Activated T-cell treated with anti-CD3 and anti-CD28 coated beads, Interleukin-2, amount 50 U/mL, for 1 hour (primary cell): Measurements from ENCODE around the gene FKRP.
"Not testable (repeated sequence)": the region's sequence is repeated elsewhere in the genome, so short reads cannot be mapped to it uniquely, and the experiment has no call there.

Source experiments
- DNase-seq: peaks from one replicate; pipeline ENCODE4 v3.0.0-alpha.2; 2020

The FKRP gene, protein sequence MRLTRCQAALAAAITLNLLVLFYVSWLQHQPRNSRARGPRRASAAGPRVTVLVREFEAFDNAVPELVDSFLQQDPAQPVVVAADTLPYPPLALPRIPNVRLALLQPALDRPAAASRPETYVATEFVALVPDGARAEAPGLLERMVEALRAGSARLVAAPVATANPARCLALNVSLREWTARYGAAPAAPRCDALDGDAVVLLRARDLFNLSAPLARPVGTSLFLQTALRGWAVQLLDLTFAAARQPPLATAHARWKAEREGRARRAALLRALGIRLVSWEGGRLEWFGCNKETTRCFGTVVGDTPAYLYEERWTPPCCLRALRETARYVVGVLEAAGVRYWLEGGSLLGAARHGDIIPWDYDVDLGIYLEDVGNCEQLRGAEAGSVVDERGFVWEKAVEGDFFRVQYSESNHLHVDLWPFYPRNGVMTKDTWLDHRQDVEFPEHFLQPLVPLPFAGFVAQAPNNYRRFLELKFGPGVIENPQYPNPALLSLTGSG

DNA sequence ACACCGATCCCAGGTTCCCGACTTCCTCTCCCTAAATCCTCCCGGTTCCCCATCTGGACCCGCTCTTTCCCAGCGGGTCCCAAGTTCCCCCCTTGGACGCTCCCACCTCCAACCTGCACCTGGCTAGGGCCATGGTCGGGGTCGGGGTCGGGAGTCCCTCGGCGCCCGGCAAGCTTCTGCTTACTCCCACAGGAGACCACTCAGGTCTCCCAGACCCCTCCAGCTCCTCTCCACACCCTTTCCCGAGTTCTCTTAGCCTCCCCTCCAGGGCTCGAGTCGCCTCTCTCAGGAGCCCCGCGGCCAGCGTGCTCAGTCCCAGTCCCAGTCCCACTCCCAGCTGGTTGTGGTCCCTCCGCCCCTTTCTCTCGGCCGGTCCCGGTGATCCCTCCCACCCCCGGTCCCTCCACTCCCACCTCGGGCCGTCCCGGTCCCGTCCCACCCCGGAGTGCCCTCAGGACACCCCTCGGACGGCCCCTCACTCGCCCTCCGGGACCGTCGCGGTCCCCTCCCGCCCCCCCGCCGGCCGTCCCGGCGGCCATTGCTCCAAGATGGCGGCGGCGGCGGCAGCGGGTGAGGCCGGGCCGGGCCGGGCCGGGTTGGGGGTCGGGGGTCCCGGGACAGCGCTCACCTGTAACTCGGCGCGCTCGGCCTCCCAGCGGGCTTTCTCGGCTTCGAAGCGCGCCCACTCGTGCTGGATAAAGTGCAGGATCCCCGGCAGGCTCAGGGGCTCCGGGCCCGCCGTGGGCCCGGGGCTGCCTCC is at the start of gene FKRP:
TSS of gene FKRP (plus strand) at position 537 of the 760 bp plus-strand sequence. CDS start 9,394 bp downstream, outside the sequence.
- DNase-seq = peak; percentile 62

DNA sequence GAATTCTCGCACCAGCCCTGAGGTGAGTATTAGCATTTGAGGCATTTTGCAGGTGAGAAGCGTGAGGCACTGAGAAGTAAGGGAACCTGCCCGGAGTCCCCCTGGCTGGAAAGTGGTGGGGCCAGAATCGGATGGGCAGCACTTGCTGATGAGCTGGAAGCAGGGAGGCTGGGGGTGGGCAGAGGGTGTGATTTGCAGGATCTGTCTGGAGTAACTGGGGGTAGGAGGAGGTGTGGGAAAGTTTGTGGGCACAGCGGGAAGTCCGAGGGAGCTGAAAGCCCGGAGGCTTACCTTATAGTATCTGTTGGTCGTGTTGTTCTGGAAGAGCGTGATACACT is 49.0 kb upstream of the FKRP start:
- DNase-seq = no peak

DNA sequence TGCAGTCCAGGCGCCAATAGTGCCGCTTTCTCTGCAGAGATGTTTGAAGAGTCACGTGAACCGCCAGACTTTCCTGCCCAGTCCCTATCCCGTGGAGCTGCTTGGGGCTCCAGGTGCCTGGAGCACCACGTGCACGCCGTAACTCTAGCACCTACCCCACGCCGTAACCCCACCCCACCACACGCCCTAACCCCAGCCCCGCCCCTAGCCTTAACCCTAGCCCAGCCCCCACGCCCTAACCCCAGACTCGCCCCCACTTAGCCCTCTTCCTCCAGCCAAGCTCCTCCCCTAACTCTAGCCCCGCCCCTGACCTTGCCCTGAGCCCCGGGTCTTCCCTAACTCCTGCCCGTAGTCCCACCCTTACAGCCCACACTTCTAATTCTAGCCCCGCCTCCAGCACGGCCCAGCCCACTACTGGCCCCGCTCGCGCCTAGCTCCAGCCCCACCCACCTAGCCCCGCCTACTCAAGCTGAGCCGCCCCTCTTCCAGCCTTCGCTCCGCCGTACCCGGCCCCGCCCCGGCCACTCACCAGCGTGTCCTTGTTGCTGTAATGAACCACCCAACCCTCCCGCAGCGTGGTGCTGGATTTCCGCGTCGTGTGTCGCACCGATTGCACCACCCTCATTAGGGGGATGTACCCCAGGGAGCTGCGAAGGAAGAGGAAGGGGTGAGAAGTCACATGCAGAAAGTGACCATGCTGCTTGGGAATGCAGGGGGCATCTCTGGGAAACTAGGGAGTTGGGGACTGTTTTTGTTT is 48.5 kb upstream of the FKRP start:
- no peak for DNase-seq

DNA sequence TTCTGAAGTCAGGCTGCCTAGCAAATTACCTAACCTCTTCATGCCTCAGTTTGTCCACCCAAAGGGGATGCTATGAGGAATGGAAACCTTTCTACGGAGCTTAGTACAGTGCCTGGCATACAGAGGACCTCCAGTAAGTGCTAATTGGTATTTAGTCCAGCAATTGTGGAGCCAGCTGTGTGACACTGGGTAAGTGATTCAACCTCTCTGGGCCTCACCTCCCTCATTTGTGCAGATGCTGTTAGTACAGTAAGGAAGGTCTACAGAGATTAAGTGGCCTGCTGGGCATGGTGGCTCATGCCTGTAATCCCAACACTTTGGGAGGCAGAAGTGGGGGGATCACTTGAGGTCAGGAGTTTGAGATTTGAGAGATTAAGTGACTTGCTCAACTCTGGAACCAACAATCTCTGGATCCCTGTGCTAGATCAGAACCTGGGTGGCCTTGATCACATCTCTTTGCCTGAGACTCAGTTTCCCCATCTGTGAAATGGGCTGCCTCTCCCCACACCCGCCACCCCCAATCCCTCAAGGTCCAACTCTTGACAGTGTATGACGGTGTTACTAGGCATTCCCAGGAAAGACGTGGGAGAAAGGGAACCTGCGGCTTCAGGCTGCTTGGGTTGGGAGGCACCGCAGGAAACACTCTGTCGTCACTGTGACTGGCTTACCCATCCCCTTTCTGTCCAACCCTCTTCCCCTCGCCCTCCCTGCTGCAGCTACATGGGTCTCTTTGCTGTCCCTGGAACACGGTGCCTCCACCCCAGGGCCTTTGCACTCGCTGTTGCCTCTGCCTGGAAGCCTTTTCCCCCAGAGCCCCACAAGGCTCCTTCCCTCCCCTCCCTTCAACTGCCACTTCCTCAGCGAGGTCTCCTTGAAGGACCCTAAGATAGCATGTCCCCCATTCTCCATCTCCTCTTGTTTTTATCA is 47.2 kb upstream of the FKRP start:
- no peak for DNase-seq

DNA sequence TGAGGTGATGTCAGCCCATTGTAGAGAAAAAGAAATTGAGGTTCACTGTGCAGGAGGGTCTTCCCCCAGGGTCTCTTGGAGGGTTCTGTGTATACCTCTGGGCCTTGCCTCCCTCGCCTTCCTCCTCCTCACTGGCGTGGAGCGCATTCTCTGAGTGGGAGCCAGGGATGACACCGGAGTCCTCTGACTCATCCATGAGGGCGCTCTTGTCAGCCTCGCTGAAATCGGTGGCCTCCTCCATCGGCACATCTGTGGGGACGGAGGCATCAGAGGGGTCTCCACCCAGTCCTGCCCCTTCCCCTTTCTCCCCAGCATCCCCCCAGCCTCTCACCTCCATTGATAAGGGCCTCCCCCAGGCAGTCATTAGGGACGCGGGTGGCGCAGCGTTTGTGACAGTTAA is 45.2 kb upstream of the FKRP start:
- DNase-seq = no peak

DNA sequence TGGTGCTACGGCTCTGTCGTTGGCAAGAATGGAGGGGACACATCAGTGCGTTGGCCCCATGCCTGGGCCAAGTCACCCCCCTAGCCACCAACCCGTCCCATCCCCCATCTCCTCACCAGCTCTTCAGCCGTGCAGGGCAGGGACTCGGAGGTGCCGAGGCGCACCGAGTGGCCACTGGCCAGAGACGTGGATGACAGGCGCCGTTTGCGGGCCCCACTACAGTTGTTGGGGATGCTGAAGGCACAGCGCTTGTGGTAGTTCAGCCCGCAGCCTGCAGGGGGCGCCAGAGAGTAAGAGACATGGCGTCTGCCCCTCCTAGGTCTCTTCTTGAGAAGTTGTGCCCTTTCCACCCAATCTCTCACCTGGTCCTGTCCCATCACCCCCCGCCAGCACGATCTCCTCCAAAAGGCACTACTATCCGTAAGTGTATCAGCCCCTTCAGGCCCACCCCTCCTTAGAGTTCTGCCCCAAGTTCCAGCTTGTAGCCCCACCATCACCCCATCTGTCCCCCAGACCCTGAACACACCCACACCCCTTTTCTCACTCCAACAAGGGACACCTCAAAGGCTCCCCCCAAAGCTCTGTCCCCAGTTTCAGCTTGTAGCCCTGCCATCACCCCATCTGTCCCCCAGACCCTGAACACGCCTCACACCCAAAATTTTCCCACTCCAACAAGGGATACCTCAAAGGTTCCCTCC is 41.3 kb upstream of the FKRP start:
- peak; percentile 91 for DNase-seq

DNA sequence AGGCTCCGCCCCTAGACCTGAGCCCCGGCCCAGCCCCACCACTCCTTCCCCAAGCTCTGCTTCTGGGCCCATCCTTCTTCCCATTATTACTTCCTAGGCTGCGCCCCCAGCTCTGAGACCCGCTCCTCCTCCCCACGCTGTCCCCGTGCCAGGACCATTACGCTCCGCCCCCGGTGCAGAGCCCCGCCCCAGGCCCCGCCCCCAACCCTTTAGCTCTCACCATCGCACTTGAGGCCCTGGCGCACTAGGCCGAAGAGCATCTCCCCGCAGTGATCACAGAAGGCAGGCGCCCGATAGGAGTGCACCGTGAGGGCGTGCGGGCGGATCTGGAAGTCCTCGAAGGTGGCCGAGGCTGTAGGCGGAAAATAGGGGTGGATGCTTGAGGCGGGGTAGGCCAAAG is 35.2 kb upstream of the FKRP start:
- no peak for DNase-seq

DNA sequence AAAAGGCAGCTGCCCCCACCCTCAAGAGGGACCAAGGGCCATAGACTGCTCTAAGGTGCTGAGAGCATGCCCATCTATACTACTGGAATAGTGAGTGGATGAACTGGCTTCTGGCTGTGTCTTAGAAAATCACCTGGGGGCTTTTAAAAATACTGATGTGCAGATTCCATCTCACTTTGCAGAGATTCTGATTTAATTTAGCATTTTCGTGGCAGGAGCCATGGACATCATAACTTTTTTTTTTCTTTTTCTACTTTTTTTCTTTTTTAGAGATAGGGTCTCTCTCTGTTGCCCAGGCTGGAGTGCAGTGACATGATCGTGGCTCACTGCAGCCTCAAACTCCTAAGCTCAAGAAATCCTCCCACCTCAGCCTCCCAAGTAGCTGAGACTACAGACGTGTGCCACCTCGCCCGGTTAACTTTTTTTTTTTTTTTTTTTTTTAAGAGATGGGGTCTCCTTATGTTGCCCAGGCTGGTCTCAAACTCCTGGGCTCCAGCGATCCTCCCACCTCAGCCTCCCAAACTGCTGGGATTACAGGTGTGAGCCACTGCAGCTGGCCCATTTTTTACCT is 33.0 kb upstream of the FKRP start:
- not testable (repeated sequence) for DNase-seq

DNA sequence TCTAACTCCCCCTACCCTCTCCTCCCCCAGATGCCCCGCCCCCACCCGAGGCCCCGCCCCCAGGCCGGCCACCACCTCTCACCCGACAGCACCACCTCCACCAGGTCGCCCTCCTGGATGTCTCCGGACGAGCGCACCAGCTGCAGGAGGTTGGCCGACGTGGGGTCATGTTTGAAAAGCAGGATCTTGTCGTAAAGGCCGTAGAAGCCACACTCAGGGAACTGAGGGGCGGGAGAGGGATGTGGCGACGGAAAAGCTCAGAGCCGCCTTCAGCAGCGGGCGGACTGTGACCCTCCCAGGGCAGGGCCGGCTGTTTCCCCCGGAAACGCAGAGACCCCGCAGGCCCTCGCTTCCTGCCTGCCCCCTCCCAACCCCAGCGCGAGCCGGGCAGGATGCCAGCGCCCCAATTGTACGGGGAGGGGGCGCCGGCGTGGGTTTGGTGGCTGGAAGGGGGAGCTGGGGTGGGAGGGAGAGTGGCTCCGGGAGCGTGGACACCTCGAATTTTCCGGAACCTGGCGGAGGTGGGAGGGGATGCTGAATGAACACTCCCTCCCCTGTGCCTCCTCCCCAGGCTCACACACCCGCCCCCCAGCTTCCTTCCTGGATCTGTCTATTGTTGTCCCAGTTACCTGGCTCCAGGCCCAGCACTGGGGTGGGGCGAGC is 31.9 kb upstream of the FKRP start:
- peak; percentile 74 for DNase-seq

DNA sequence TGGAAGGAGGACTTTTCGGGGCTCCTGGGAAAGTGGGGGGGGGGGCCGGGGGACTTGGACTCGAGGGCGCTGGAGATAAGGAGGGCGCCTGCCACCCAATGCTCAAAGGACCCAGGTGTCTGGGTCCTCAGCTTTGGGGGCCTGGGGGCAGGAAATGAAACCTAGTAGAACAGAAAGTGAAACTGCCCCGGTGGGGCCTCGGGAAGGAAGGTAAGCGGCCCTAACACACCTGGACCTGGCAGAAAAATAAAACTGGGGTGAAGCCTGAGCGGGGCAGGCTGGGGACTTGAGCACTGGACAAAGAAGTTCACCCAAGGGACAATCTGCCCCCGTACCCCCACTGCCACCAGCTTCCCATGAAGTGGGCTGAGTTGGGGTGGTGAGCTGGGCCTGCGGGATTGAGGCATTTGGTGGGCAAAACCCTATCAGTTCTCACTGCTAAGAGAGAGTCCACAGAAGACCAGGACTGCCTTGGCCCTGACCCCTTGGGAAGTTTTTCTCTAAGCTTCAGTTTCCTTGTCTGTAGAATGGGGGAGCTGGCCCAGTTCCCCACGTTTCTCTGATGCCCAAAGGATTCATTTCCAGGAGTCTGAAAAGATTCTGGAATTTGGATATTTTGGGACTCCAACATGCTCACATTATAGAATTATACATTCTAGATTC is 31.3 kb upstream of the FKRP start:
- DNase-seq = no peak

DNA sequence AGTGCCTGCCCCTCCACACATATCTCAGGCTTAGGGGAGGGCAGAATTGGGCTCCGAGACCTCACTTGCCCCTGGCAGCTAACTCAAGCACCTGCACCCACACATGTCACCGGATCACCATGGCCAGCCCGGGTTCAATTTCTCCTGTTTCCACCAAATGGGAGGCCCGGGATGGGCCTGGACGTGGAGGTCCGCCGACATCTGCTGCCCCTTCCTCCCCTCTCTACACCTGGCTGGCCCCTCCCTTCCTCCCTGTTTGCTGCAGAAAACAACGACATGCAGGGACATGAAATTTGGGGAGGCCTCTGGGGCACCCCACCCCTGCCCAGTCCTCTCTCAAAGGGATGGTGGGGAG is 30.3 kb upstream of the FKRP start:
- no peak for DNase-seq

DNA sequence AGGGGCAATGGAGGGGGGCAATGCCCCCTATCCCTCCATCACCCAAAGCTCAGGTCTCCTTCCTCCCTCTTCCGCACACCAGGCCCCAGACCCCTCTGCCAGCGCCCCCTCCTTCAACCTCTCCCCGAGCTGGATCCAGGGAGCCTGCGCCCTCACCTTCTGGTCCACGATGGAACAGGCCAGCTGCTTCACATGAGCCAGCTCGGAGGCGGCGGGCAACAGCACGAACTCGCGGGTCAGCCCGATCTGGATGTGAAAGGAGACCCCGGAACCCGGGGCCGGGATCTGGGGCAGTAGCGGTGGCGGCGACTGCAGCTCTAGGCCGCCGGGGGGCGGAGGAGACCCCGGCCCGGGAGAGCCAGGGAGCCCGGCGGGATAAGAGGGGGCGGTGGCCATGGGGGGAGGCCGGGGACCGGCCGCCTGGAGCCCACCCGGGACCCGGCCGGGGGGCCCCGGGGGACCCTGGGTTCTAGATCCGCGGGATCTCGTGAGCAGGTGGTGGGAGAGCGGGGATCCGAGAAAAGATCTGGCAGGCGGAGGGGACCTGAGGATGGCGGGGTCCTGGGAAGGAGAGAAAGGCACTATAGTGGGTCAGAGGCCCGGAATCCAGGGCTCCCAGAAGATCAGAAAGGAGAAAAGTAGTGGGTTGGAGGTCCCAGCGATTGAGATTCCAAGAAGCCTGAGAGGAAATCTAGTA is 29.7 kb upstream of the FKRP start:
- DNase-seq = peak; percentile 39

DNA sequence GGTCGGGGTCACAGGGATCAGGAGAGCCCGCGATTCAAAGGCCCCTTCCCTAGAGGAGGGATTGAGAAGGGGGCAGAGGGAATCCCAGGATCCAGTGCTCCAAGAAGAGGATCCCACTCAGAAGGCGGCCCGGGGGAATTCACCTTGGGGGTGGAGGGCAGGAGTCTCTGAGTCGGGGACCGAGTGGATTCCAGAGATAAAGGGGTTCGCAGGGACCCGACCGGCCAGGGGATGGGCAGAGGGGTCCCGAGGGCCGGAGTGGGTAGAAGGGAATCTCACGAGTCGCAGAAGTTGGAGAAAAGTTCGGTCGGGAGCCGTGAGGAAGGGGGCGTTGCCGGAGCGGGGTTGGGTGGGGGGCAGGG is 29.2 kb upstream of the FKRP start:
- DNase-seq = peak; percentile 31

DNA sequence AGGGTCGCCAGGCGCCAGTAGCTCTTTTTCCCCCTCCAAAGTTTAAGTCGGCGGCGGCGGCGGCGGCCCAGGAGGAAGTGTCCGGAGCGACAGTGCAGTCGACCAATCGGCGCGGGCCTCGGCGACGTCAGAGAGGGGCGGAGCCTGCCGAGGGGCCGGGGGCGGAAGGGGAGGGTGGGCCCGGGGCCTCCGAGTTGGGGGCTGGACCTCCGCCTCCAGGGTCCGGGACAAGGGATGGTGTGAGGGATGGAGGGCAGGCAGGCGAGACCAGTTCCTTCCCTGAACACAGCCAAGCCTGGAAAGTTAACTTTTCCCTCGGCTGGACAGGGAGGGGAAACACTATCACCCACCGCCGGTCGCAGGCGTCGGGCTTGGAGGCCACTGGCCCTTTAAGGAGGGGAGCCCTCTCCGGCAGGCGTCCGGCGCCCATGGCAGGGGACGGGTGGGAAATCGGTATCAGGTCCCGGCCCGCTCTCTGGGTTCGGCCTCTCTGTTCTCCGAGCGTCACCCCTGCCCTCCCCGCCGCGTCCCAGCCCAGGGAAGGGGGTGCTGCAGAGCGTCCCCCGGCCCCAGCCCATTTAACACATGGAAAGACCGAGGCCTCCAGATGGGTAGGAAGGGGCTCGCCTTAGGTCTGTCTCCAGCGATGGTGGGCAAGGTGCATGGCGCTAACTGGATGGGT is 28.7 kb upstream of the FKRP start, which contains the start of gene PRKD2:
TSS of gene PRKD2 (minus strand) at position 81 of the 682 bp plus-strand sequence. CDS start 744 bp downstream, outside the sequence.
- peak; percentile 90 for DNase-seq

DNA sequence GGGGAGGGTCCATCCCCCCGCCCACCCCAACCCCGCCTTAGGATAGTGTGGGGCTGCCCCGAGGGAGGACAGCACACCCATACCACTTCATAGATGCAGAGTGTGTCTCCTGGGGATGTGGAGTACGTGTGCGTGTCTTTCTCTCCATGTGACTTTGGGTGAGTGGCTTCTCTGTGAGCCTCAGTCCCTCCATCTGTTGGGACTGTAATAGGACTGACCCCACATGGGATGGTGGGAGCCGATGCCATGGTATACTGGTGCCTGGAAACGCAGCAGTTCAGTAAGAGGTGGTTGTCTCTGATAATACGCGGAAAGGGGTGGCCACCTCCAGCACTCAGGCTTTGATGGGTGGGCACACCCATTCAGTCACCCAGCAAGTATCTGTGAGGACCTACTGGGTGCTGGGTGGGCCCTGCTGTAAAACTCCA is 28.1 kb upstream of the FKRP start:
- DNase-seq = peak; percentile 52

DNA sequence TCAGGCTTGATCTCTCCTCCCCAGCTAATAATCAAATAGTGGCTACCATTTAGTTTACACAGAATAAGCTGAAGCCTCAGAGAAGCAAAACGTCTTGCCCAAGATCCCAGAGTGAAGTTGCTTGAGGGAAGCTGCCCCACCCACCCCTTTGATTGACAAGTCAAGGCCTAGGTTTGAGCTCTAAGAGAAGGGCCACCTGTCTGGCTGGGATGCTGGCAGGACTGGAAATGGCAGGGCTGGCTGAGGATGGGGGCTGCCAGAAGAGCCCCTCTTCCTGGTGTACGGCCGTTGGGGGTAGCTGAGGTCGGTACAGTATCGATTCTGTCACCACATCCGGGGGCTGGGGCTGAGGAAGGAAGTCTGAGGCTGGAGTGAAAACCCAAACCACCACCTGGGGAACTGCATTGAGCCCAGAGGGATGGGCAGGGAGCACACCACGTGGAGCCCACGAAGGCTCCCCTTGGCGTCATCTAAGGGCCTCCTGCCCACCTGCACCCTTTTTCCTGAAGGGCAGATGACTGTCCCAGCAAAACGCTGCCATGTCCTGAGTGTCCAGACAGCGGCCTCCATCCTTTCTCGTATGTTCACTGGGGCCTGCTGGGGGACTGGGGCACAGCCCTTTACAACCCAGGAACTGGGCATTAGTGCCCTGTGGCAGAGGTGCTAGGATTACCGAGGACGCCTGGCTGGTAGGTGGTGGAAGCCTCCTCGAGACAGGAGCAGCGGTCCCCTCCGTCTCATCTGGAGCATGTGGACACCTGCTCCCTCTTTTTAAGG is 27.5 kb upstream of the FKRP start:
- peak; percentile 58 for DNase-seq

DNA sequence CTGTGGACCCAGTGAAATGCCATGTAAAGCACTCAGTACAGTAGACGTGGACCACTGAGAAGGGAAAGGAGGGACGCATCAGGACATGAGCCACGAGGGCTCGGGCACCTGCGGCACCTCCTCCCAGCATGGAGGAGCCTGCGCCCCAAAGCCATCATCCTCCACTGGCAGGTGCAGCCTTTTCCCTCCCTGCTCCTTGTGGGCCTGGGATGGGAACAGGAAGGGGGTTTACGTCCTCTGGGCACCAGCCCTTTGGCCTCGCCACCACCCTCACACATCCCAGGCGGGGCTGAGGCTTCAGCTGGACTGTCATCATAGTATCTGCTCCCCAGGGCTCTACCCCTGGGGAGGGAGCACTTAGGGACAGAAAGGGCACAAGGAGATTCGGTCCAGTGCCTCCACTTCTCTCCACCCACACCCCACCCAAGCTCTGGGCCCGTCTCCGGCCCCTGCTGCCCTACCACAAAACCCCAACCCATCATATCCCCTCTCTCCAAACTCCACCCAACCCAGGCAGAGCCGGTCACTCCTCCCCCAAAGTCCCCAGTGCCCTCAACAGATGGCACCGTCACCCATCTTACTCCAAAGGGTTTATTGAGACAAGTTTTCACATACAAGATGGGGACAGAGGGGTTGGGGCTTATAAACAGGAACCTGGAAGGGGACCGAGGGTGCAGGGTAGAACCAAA is 26.8 kb upstream of the FKRP start:
- no peak for DNase-seq
